Fibroblast of lung (primary cell): Measurements from ENCODE around the gene LTBP1. TPM values are rescaled to one million over a fixed set of nuclear protein-coding genes. Genes with fewer than 3 reads are reported as not detected.

Experiments used
- DNase-seq, 2 donors: peaks; one replicate each; pipeline versions ENCODE4 v3.0.0 to v3.0.0-alpha.2; 2010; ENCODE audit warnings: low read depth in 2 of 2
- H2AFZ ChIP-seq: 2 replicates; pipeline ENCODE4 v1.5.1; 2012; ENCODE audit warnings: low read length, control low read depth, inconsistent platforms
- H3K27ac ChIP-seq: 2 replicates; pipeline ENCODE4 v1.5.1; 2011; ENCODE audit warnings: low read length, control low read depth; ENCODE audit not compliant: insufficient read depth
- H3K27me3 ChIP-seq: 2 replicates; pipeline ENCODE4 v1.5.1; 2011; ENCODE audit warnings: mild to moderate bottlenecking, low read length; ENCODE audit not compliant: control insufficient read depth, insufficient read depth
- H3K36me3 ChIP-seq: 2 replicates; pipeline ENCODE4 v1.5.1; 2011; ENCODE audit warnings: low read length; ENCODE audit not compliant: control insufficient read depth, insufficient read depth
- H3K4me1 ChIP-seq: 2 replicates; pipeline ENCODE4 v1.5.1; 2011; ENCODE audit warnings: low read length; ENCODE audit not compliant: control insufficient read depth, insufficient read depth; ENCODE audit errors: extremely low read depth
- H3K4me2 ChIP-seq: 2 replicates; pipeline ENCODE4 v1.5.1; 2011; ENCODE audit warnings: low read length, control low read depth; ENCODE audit not compliant: insufficient read depth; ENCODE audit errors: extremely low read depth
- H3K4me3 ChIP-seq, 4 experiments: fragments of 200-600 bp in 1 of 4; sonication (generic) in 1 of 4; replicated peaks in 1 of 4; 2 replicates each; pipeline ENCODE4 v1.5.1; 2011 to 2016; ENCODE audit warnings: low read length in 4 of 4, low read depth in 3 of 4, mild to moderate bottlenecking in 3 of 4, control low read depth in 2 of 4, inconsistent platforms in 1 of 4, mixed read lengths in 1 of 4; ENCODE audit not compliant: insufficient read depth in 1 of 4; ENCODE audit errors: control extremely low read depth in 1 of 4
- H3K79me2 ChIP-seq: 2 replicates; pipeline ENCODE4 v1.5.1; 2012; ENCODE audit warnings: mild to moderate bottlenecking, low read length, inconsistent platforms; ENCODE audit not compliant: control insufficient read depth, insufficient read depth
- H3K9ac ChIP-seq: 2 replicates; pipeline ENCODE4 v1.5.1; 2011; ENCODE audit warnings: mild to moderate bottlenecking, low read length, control low read depth; ENCODE audit not compliant: insufficient read depth
- H3K9me3 ChIP-seq: 2 replicates; pipeline ENCODE4 v1.5.1; 2012; ENCODE audit warnings: low read depth, low read length; ENCODE audit not compliant: control insufficient read depth, insufficient read depth
- H4K20me1 ChIP-seq: 2 replicates; pipeline ENCODE4 v1.5.1; 2011; ENCODE audit warnings: low read length; ENCODE audit not compliant: control insufficient read depth, insufficient read depth; ENCODE audit errors: extremely low read depth
- CTCF ChIP-seq, 2 donors: IDR thresholded peaks in 1 of 2; conservative IDR thresholded peaks in 1 of 2; 1 replicate in 1 of 2; 2 replicates in 1 of 2; pipeline ENCODE4 v1.5.1; 2011 to 2012; ENCODE audit warnings: low read length in 2 of 2, control low read depth in 1 of 2, inconsistent platforms in 1 of 2, low read depth in 1 of 2, mild to moderate bottlenecking in 1 of 2
- EZH2 ChIP-seq: IDR thresholded peaks from 2 replicates; pipeline ENCODE4 v1.5.1; 2012; ENCODE audit warnings: low read length, control low read depth, mild to moderate bottlenecking; ENCODE audit errors: missing control alignments
- polyA plus RNA-seq, 2 donors: library from polyadenylated mRNA; depleted of rRNA in 1 of 2; stranded (reverse) in 1 of 2; unstranded in 1 of 2; fragments of >200 nt; gene quantifications; 2 replicates each; pipeline ENCODE4 v1.2.1, GENCODE V29; 2011 to 2012; ENCODE audit warnings: missing spikeins in 1 of 2
- total RNA-seq: library from RNA; depleted of rRNA; stranded (reverse); fragments of >200 nt; gene quantifications from 2 replicates; pipeline ENCODE4 v1.2.1, GENCODE V29; 2014

Gene LTBP1
- total and polyA plus RNA-seq, 2 donors (not counting 1 experiment from before 2014, with no cell fraction given): 254 to 324 TPM

GRCh38 chr2:33122726-33123125 lies 176.0 kb downstream of the LTBP1 start:
- Histone ChIP-seq H3K27me3 (no peaks in the 10 kb centered on the region), H3K36me3 (no peaks in the 10 kb centered on the region), H3K4me1 (no peaks in the 10 kb centered on the region), H3K79me2 (no peaks in the 10 kb centered on the region), H3K4me2 (no peak overlapping the region), H3K9ac (no peak overlapping the region), H3K27ac (no peak overlapping the region), H3K4me3 (no peak overlapping the region), H4K20me1 (no peaks in the 10 kb centered on the region), H3K9me3 (no peaks in the 10 kb centered on the region), H2AFZ (no peak overlapping the region)
- DNase-seq: no peak
- TF ChIP-seq CTCF (conservative IDR thresholded peaks at IDR 0.05 in 1 of 2, IDR thresholded peaks at IDR 0.05 in 1 of 2; ENCODE audit: low read depth in 1 of 2, low read length in 2 of 2) (no peak), EZH2 (no peak)

- Histone ChIP-seq H3K36me3 (no peaks in the 10 kb centered on the region), H3K4me3 (no peak overlapping the region), H3K4me1 (no peaks in the 10 kb centered on the region), H3K9ac (no peak overlapping the region), H3K79me2 (no peaks in the 10 kb centered on the region), H4K20me1 (no peaks in the 10 kb centered on the region), H2AFZ (no peak overlapping the region), H3K4me2 (no peak overlapping the region), H3K9me3 (no peaks in the 10 kb centered on the region), H3K27ac (no peak overlapping the region), H3K27me3 (no peaks in the 10 kb centered on the region)
- DNase-seq: peak in 1 of 2 donors; percentile 67
- TF ChIP-seq CTCF (conservative IDR thresholded peaks at IDR 0.05 in 1 of 2, IDR thresholded peaks at IDR 0.05 in 1 of 2; ENCODE audit: low read depth in 1 of 2, low read length in 2 of 2) (no peak), EZH2 (no peak)
These were observed 176.5 kb downstream of the LTBP1 start for GRCh38 chr2:33123216-33123615.

- no peak overlapping the region for H3K9ac ChIP-seq
- no peaks in the 10 kb centered on the region for H3K36me3 ChIP-seq
- H2AFZ ChIP-seq: no peak overlapping the region
- H3K79me2 ChIP-seq: no peaks in the 10 kb centered on the region
- no peak overlapping the region for H3K4me2 ChIP-seq
- no peaks in the 10 kb centered on the region for H3K27me3 ChIP-seq
- DNase-seq: no peak
- TF ChIP-seq CTCF (conservative IDR thresholded peaks at IDR 0.05 in 1 of 2, IDR thresholded peaks at IDR 0.05 in 1 of 2; ENCODE audit: low read depth in 1 of 2, low read length in 2 of 2) (peak in 1 of 2 donors; percentile 23), EZH2 (no peak)
- no peak overlapping the region for H3K27ac ChIP-seq
- H3K4me3 ChIP-seq: no peak overlapping the region
- H4K20me1 ChIP-seq: no peaks in the 10 kb centered on the region
- H3K9me3 ChIP-seq: no peaks in the 10 kb centered on the region
- H3K4me1 ChIP-seq: peaks cover 7% of the 10 kb centered on the region
These were observed 179.8 kb downstream of the LTBP1 start for GRCh38 chr2:33126552-33126951.
